ENCODE measurements around the gene B3GALNT1. TPM values are rescaled to one million over a fixed set of nuclear protein-coding genes. Genes with fewer than 3 reads are reported as not detected.

The B3GALNT1 gene
- total RNA-seq, 1 experiment from 2014 or later, result 13.2 TPM

DNA sequence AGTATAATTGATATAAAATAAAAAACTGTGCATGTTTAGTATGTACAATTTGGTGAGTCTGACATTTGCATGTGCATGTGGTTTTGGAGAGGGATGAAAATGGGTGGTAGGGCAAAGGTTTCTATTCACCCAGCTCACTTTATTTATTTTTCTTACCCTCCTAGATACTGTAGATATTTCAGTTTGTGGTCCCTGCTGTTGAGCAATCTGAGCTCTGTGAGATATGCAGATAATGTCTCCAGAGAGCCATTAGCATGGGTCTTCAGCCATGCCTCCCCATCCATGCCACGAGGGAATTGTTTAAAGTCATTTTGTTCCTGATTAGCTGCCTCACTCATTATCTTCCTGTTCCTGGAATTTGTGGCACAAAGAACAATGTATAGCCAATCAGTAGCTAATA lies 44.4 kb upstream of the B3GALNT1 start:
- no peaks in the 10 kb centered on the region; the same call in 1 of the 2 replicates for H3K27me3 Mint-ChIP-seq (ENCODE audit: low read depth)
- Histone ChIP-seq H3K23ac (ENCODE audit: insufficient read length, low read depth, low read length) (no peak overlapping the region), H3K27me3 (ENCODE audit: insufficient read depth, low read length) (no peaks in the 10 kb centered on the region), H3K4me2 (ENCODE audit: insufficient read depth, insufficient read length, low read length) (no peak overlapping the region), H2BK20ac (ENCODE audit: low read depth, low read length, poor library complexity, severe bottlenecking) (no peak overlapping the region), H2AFZ (ENCODE audit: low read length) (no peak overlapping the region), H4K8ac (replicated peaks; ENCODE audit: insufficient read length, low read depth, low read length) (no peak overlapping the region), H2BK120ac (ENCODE audit: low read depth, low read length, poor library complexity, severe bottlenecking) (no peak overlapping the region), H2BK12ac (ENCODE audit: insufficient read length, low read depth, low read length) (no peak overlapping the region), H3K4me1 (ENCODE audit: insufficient read depth, low read length) (no peaks in the 10 kb centered on the region), H3T11ph (ENCODE audit: low read length) (no peak overlapping the region), H4K5ac (ENCODE audit: insufficient read length, low read depth, low read length) (no peak overlapping the region), H4K20me1 (ENCODE audit: control insufficient read depth, insufficient read depth, insufficient read length) (no peaks in the 10 kb centered on the region), H3K9me3 (ENCODE audit: control insufficient read depth, low read depth, low read length) (no peaks in the 10 kb centered on the region), H3K14ac (ENCODE audit: insufficient read depth, low read length) (no peak overlapping the region), H4K91ac (ENCODE audit: insufficient read length, low read depth, low read length) (no peak overlapping the region), H2BK15ac (ENCODE audit: low read depth, low read length) (no peak overlapping the region), H3K56ac (ENCODE audit: insufficient read length, low read depth, low read length) (no peak overlapping the region), H2BK5ac (ENCODE audit: insufficient read length, low read length) (no peak overlapping the region), H3K79me1 (ENCODE audit: insufficient read depth, low read depth, low read length, poor library complexity, severe bottlenecking) (no peaks in the 10 kb centered on the region), H3K4ac (ENCODE audit: low read depth, low read length) (no peak overlapping the region), H3K79me2 (ENCODE audit: insufficient read depth, low read length) (no peaks in the 10 kb centered on the region), H2AK5ac (ENCODE audit: insufficient read length, low read length) (no peak overlapping the region), H3K23me2 (ENCODE audit: insufficient read length, low read depth, low read length, poor library complexity, severe bottlenecking) (no peaks in the 10 kb centered on the region), H3K27ac (ENCODE audit: insufficient read length, low read depth, low read length) (no peak overlapping the region), H3K18ac (ENCODE audit: insufficient read length, low read depth, low read length) (no peak overlapping the region), H3K9ac (ENCODE audit: extremely low read depth, insufficient read length, low read length) (no peak overlapping the region)
- no CpG with 5 or more reads among the region's 1 CpG for WGBS (ENCODE audit: extremely low coverage, insufficient read length, low lambda C conversion rate)
- H3K36me3 Mint-ChIP-seq (ENCODE audit: insufficient read depth in 1 of 3, low read depth in 3 of 3), result peaks cover 0 to 12% (median 5%) of the 10 kb centered on the region in 3 experiments; a peak in 4 of 7 replicates
- H3K27ac Mint-ChIP-seq, result no peak overlapping the region
- peaks cover 11% of the 10 kb centered on the region in 2 experiments for H3K4me1 Mint-ChIP-seq
- no peak overlapping the region for H3K4me3 Mint-ChIP-seq
- TF ChIP-seq, protein P1, sequence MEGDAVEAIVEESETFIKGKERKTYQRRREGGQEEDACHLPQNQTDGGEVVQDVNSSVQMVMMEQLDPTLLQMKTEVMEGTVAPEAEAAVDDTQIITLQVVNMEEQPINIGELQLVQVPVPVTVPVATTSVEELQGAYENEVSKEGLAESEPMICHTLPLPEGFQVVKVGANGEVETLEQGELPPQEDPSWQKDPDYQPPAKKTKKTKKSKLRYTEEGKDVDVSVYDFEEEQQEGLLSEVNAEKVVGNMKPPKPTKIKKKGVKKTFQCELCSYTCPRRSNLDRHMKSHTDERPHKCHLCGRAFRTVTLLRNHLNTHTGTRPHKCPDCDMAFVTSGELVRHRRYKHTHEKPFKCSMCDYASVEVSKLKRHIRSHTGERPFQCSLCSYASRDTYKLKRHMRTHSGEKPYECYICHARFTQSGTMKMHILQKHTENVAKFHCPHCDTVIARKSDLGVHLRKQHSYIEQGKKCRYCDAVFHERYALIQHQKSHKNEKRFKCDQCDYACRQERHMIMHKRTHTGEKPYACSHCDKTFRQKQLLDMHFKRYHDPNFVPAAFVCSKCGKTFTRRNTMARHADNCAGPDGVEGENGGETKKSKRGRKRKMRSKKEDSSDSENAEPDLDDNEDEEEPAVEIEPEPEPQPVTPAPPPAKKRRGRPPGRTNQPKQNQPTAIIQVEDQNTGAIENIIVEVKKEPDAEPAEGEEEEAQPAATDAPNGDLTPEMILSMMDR (conservative IDR thresholded peaks at IDR 0.05), result no peak
- no peak for DNase-seq
- H3K9me3 Mint-ChIP-seq, result peaks cover 9 to 11% of the 10 kb centered on the region in 2 experiments; a peak in 4 of 5 replicates

Measured in H9 (cell line).